Measurements from ENCODE around the gene ZNF254.
"Not testable (repeated sequence)": the region's sequence is repeated elsewhere in the genome, so short reads cannot be mapped to it uniquely, and the experiment has no call there.

GRCh38 chr19:24075530-24075929 is 11.5 kb upstream of the ZNF254 start:
- TF ChIP-seq CTCF, POLR2A (IDR thresholded peaks at IDR 0.05): not testable (repeated sequence)
